ENCODE results near the gene KANTR. TPM values are rescaled to one million over a fixed set of nuclear protein-coding genes. Genes with fewer than 3 reads are reported as not detected.

The KANTR gene
- total and polyA plus RNA-seq, 2 of the 4 experiments (the other 2 are of a cell fraction), result 1.6 to 6.3 TPM

GRCh38 chrX:53080628-53081580 is 13.0 kb upstream of the KANTR start:
- Histone ChIP-seq H4K5ac (ENCODE audit: low read depth, low read length) (peak overlapping the region; percentile 90), H3K23ac (ENCODE audit: low read depth, low read length) (peak overlapping the region; percentile 27; the same call in 1 of the 2 replicates), H3K56ac (ENCODE audit: extremely low read depth, insufficient read depth, low read length) (peak overlapping the region; percentile 43; the same call in 1 of the 2 replicates), H3K4ac (ENCODE audit: low read depth, low read length) (peak overlapping the region; percentile 83), H3K4me3 (ENCODE audit: insufficient read depth, low read depth, low read length) (peak overlapping the region; percentile 30; the same call in 1 of the 2 replicates), H3K27me3 (ENCODE audit: control insufficient read depth, insufficient read depth, low read length) (no peaks in the 10 kb centered on the region; the same call in 1 of the 2 replicates), H3K27ac (ENCODE audit: insufficient read depth, low read length) (peak overlapping the region; percentile 88), H3K9me1 (ENCODE audit: insufficient read depth, low read length) (peaks cover 8% of the 10 kb centered on the region), H3K79me1 (ENCODE audit: low read depth in 1 of 2, low read length in 2 of 2) (peaks cover 8 to 37% of the 10 kb centered on the region in 2 experiments; a peak in 2 of 4 replicates), H2BK120ac (ENCODE audit: low read depth, low read length) (peak overlapping the region; percentile 6; the same call in 1 of the 2 replicates), H2BK20ac (ENCODE audit: low read depth, low read length) (peak overlapping the region; percentile 41), H3K4me2 (ENCODE audit: low read depth, low read length) (peak overlapping the region; percentile 85), H3K9me3 (ENCODE audit: control insufficient read depth, insufficient read depth, low read length) (no peaks in the 10 kb centered on the region), H3K4me1 (ENCODE audit: control insufficient read depth, insufficient read depth, low read length) (peaks cover 3% of the 10 kb centered on the region; the same call in 1 of the 2 replicates), H2BK15ac (ENCODE audit: low read depth, low read length) (0 out of 3 replicates have a peak overlapping the region, but pooled peaks have one; percentile 74), H2BK5ac (ENCODE audit: low read depth, low read length, poor library complexity, severe bottlenecking) (peak overlapping the region; percentile 63), H3K9ac (ENCODE audit: low read depth, low read length) (peak overlapping the region; percentile 66), H4K20me1 (ENCODE audit: insufficient read depth, low read length) (peaks cover 29% of the 10 kb centered on the region), H4K8ac (ENCODE audit: low read depth in 2 of 2, low read length in 2 of 2) (peak overlapping the region; percentile 38 to 43; a peak in 3 of 4 replicates), H3K18ac (ENCODE audit: low read depth, low read length) (peak overlapping the region; percentile 77), H2AFZ (replicated peaks; ENCODE audit: low read length, poor library complexity) (peak overlapping the region; percentile 60), H3K36me3 (ENCODE audit: control insufficient read depth, insufficient read depth, low read length) (peaks cover 25% of the 10 kb centered on the region), H2AK5ac (ENCODE audit: low read depth, low read length) (peak overlapping the region; percentile 65), H2AK9ac (replicated peaks; ENCODE audit: low read depth, low read length, poor library complexity) (peak overlapping the region; percentile 90), H4K91ac (ENCODE audit: insufficient read depth, low read depth, low read length) (peak overlapping the region; percentile 40; the same call in 1 of the 2 replicates), H3K14ac (replicated peaks; ENCODE audit: low read depth, low read length) (peak overlapping the region; percentile 50; the same call in 1 of the 2 replicates)
- ATAC-seq (ENCODE audit: low read depth), result no peak
- BruUV-seq (replicated peaks), result no TSS peak
- POLR2A ChIA-PET (ENCODE audit: unreplicated experiment), result no interaction called here
- CTCF ChIA-PET, result no interaction called here
- TF ChIP-seq POLR2A (IDR thresholded peaks at IDR 0.05; ENCODE audit: low read depth, low read length) (0 out of 2 replicates have a peak, but pooled peaks have one; percentile 35), CEBPB (IDR thresholded peaks at IDR 0.05; ENCODE audit: low read depth, low read length) (no peak)
- in situ Hi-C loops (cut with MboI; ENCODE audit: low sequenced_read_pairs) (no loop called here), intact Hi-C loops (cut with micrococcal nuclease) (no loop called here), dilution Hi-C loops (cut with HindIII; ENCODE audit: low sequenced_read_pairs, unreplicated experiment) (no loop called here)
- WGBS, 2 experiments (ENCODE audit: extremely low coverage in 2 of 2, insufficient read length in 1 of 2), result no CpG with 5 or more reads among the region's 17 CpGs
- DNase-seq, result peak; percentile 43
